NCI-H2107 treated with DMSO at 0.1 percent for 48 hours (cell line): Measurements from ENCODE around the gene CAD.
"Not testable (repeated sequence)": the region's sequence is repeated elsewhere in the genome, so short reads cannot be mapped to it uniquely, and the experiment has no call there.

ENCODE experiments used
- DNase-seq: peaks from one replicate; lab custom pipeline; 2025; ENCODE audit not compliant: unreplicated experiment; lab: John Stamatoyannopoulos, UW

Gene CAD

DNA sequence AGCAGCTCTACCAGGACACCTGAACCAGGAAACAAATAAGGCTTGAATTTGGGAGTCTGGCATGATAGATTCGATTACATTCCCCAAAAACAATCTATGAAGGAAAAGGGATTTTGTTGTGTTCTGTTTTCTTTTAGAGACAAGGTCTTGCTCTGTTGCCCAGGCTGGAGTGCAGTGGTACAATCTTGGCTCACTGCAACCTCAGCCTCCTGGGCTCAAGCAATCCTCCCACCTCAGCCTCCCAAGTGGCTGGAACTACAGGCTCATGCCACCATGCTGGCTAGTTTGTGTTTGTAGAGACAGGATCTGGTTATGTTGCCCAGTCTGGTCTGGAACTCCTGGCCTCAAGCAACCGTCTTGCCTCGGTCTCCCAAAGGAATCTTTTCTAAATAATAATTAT is 19.1 kb upstream of the CAD start:
- DNase-seq = not testable (repeated sequence)

DNA sequence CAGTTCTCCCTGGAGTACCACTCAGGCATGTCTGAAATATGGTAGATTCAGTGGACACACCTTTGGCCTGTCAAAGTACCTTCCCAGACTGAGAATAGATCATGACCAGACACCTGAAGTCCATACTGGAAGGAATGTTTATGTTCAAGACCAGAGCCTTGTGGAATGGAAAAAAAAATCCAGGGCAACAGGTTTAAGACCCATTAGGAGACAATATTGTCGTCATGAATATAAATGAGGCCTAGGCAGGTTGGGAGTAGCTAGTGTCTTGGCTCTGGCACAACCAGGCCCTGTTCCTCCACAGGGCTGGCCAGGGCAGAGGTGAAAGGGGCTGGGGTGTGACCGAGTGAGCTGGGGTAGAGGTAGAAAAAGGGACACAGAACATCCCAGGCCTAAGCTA is 18.5 kb upstream of the CAD start:
- no peak for DNase-seq

DNA sequence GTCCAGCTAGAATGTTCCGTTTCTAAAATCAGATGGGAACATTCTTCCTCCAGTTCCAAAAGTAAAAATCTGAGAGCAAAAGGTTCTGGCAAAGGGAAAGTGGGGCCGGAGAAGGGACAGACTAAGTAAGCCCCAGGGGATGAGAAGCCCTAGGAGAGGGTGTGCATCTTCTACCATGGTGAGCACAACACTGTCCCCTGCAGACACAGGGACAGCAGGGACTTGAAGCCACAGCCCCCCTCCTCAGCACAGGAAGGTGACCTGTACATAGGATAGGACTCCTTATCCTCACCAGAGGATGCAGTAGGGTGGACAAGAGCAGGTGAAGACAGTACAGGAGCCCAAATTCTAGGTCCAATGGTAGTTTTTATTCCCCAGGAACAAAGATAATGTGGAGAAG is 17.9 kb upstream of the CAD start:
- DNase-seq = no peak

DNA sequence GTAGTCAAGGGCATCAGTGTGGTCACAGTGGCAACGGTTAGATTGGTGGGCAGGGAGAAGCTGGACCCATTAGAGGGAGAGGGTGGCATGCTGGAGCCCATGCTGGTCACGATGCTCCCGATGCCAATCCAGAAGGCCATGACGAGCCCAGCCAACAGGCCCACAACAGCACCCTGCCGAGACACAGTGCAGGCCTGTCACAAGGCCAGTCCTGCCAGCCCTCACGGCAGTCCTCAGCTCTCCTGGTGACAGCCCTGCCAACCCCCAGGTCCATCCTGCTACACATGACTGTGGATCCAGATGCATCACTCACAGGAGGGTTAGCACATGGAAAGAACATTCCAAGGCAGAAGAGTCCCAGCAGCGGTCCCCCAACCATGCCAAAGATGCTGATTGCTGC is 15.5 kb upstream of the CAD start:
- DNase-seq = no peak

DNA sequence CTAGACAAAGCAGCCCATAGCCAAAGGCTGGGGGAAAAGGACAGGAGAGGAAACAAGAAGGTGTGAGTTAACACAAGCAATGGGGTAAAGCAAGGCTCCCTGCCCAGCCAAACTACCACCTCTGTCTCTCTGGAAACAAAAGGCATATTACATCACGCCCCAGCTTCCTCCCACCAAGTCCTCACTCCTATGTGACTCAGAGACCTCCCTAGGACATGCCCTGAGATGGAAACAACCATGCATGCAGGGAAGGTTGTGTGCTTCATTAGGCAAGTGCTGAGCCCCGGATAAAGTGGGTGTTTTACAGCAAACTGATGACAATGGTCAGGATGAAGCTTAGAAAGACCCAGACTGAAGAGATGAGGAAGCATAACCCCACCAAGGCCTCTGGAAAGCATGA is 14.3 kb upstream of the CAD start:
- DNase-seq = no peak

DNA sequence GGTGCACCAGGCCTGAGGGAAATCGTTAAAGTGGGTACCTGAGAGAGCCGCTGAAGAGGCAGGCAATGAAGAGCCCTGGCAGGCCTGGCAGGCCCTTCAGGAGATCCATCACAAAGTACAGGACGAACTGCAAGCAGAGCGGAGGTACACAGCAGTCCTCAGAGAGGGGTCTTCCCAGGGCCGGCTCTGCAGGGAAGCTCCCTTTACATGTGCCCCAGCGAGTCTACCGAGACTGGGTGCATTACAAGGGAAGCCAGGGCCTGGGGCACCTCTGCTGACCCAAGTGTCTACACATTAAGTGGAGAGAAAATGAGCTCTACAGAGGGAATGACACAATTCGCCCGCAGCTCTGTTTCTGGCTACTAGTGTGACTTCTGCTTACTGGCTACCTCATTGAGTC is 13.4 kb upstream of the CAD start:
- no peak for DNase-seq

DNA sequence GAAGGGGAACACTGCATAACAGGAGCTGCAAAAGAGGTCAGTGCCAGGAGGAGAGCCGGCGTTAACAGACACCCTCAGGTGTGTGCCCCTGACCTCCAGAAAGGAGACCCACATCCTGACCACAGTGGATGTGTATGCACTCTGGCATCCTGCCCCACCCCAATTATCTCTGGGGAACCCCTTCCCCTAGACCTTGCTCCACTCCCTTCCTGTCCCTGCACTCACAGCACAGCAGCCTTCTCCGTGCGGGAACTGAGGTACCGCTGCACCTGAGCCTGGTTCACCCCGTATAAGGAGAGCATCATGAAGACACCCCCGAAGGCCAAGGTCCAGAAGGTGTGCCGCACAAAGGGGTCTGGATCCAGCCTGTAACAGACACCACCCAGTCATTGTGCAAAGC is 12.6 kb upstream of the CAD start:
- no peak for DNase-seq

DNA sequence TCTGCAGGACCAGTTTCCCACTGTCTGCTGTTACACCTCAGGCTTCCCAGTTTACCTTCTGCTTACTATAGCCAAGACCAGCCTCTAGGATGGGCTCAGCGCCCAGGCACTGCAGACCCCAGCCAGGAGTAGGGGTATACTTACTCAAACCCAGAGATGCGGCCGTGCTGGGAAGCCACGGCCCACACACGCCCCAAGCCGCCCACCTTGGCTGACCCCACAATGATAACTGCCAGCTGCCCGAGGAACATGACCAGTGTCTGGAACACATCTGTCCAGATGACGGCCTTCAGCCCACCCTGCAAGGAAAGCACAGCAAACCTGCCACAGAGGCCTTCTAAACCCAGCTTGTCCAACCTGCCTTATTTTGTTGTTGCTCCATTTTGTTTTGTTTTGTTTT is 12.0 kb upstream of the CAD start:
- no peak for DNase-seq

DNA sequence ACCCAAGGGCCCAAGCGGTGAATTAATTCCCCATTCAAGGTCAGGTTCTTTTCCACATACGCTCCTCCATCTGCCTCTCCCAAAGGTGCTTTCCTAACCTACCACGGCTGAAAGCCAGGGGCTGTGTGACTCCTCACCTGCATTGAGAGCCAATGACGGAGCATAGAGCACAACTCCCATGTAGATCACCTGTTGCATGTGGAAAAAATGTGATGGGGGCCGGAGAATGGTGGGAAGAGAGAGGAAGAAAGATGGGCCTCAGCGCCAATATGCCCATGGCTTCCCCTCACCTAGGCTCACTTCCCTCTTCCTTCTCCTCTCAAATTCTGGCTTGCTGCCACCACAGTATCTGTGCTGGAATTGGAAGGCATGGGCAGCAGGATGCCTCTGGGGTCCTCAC is 10.8 kb upstream of the CAD start:
- no peak for DNase-seq

DNA sequence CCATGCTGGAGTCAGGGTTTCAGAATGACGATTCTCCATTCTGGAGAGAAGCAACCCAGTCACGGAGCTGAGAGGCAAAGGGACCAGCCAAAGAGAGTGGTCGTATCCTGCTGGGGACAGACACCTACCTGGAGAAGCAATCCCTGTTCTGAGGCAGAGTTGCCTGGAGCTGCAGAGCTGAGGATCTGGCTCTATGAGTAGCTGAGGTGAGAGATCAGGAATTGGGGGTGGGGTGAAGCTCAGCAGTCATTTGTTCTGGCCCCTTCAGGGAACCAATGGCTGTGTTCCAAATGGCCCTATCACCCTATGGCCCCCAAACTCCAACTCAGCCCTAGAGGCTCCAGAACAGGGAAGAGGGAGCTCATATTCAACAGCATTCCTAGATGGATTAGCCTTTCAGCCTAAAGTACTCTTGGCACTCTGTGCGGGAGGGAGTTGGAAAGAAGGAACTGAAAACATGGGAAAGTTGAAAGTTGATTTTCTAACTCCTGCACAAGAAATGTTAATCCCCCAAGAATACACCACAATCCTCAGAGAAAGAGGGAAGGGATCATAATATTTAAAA is 8.6 kb upstream of the CAD start:
- no peak for DNase-seq

DNA sequence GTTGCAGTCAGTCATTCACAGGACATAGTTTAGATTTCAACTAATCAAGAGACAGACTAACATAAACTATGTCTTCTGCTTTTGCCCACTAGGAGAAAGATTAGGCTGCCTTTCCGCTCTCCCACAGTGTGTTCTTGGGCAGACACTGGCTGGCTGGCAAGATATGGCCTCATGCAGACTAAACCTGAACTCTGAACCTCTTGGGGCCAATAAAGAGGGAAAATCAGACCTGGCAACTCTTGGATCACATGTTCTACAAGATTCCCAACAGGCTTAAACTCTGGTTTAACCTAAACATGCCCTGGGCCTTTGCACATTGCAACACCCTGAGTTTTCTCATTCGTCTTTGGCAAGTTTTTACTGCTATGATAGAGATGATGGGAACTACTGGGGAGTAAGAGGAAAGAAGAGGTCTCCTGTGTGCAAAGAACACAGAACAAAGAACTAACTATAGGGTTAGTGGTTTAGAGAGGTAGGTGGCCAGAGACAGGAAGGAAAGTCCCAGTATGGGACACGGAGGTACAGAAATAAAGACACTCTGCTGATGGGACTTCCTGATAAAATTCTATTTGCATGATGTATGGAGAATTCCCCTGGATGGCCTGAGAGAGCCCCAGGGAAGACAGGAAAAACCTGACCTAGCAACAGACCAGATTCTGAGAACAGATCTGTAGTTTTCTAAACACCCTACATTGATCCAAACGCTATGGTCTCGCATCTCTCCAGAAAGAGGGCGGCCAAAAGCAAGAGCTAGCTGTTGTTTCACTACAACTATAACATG is 7.4 kb upstream of the CAD start:
- no peak for DNase-seq

DNA sequence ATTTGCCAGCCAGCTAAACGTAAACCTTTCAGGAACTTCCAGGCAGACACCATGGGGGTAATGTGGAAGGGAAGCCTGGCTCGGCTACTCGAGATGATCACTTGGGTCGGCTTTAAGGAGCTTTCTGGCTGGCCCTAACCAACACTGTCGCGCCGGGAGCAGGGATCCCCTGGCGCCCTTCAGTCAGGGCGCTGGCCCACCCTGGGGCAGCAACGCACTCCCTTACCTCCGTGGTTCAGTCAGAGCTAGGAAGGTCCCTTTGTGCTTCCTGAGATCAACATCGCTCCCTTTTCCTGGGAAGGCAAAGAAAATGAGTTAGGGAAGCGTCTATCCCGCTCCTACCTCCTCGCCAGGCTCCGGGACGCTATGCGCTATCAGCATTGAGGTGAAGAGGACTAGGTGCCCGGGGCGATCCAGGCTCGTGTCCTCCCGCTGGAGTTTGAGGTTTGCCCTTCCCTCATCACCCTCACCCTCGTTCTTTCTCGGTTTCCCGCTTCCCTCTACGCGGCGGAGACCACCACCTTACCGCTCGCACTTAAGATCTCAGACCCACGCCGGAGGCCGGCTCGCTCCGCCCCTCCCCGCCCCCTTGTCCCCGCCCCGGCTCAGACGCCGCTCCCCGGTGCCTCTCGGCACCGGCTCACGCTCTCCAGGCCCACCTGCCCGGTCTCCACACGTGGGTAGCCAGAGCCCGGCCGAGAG is 5.8 kb upstream of the CAD start:
- no peak for DNase-seq

DNA sequence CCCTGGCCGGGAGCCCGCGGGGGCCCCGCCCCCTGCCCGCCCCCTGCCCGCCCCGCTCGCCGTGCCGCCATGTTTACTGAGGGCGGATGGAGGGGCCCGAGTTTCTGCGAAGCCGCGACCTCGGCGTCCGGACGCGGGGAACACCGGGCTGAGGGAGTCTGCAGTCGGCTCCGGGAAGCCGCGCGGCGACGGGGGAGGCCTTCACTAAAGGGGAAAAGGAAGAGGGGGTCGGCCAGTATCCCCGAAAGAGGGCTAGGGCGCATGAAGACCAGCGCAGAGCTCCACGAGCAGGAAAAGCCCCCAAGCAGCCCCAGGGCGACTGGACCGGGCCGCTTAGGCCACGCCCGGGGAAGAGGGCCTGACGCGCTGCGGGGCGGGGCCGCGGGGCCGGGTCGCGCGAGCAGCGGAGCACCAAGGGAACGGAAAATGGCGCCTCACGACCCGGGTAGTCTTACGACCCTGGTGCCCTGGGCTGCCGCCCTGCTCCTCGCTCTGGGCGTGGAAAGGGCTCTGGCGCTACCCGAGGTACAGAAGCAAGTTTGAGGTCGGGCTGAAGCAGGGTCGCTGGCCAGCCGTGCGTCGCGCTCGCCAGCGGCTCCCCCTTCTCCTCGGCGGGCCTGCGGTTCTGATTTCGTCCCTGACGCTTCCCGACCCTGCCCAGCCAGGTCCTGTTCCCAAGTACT is 5.1 kb upstream of the CAD start, which contains the start of the genes ATRAID and SLC5A6:
Gene ATRAID, plus strand, starts transcription at position 99 of the 683 bp plus-strand sequence. Its CDS starts 328 bp downstream, at position 427.
Gene SLC5A6, minus strand, starts transcription at position 326 of the 683 bp plus-strand sequence. CDS start 4,618 bp downstream, outside the sequence.
- peak; percentile 41 for DNase-seq

DNA sequence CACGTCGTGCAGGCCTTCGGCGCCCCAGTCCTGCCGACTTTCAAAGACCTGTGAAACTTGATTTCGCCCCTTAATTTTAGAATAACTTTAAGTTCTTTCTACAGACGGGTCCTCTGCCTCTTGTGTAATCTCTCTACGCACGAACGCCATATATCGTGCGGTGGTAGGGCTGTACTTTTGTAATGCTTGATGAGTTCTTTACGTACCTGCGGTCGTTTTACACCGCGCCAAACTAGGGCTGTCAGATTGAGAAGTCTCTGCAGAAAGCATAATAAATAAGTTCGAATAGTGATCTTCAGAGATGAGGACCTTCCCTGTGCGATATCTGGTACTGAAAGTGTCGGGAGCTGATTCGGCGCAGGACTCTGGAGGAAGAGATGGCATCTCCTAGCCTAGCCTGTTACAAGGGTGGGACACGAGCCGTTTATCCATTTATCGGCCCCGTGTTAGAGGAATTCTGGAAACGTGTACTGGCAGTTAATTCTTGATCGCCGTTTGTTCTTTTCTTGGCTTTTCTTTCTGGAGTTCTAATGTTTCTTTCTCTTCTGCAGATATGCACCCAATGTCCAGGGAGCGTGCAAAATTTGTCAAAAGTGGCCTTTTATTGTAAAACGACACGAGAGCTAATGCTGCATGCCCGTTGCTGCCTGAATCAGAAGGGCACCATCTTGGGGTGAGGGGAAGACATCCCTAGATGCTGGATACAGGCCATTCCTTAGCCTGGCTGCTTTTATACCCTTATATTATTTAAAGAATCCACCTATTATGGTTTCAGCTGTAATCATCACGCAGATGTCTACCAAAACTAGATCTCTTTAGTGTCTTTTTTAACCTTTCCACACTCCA is 4.3 kb upstream of the CAD start:
- DNase-seq = no peak

DNA sequence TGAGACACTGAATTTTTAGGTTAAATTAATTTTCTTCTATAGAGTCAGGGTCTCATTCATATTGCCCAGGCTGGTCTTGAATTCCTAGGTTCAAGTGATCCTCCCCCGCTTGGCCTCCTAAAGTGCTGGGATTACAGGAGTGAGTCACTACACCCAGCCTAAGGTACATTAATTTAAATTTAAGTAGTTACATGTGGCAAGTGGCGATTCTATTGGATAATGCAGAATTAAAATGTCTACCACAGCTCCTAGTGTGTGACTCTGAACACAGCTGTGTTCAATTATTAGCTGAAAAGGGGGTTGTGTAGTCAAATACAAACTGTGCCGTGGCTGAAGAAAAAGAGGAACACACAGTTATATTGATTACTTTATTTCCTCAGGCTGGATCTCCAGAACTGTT is 2.2 kb upstream of the CAD start:
- no peak for DNase-seq

DNA sequence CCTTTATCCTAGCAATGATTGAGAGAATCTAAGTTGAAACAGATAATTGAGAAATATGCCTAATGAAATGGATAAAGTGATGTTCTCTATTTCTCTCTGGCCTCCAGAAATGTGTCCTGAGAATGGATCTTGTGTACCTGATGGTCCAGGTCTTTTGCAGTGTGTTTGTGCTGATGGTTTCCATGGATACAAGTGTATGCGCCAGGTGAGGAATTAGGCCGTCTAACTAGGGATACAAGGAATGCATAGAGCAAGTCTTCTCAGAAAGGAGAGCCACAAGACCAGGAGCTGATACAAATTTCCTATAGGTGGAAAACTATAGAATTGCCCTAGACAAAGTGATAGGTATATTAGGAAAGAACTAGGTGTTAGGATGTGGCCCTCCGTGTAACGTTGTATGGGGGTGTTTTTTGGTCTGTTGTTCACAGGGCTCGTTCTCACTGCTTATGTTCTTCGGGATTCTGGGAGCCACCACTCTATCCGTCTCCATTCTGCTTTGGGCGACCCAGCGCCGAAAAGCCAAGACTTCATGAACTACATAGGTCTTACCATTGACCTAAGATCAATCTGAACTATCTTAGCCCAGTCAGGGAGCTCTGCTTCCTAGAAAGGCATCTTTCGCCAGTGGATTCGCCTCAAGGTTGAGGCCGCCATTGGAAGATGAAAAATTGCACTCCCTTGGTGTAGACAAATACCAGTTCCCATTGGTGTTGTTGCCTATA is 592 bp upstream of the CAD start:
- DNase-seq = no peak

DNA sequence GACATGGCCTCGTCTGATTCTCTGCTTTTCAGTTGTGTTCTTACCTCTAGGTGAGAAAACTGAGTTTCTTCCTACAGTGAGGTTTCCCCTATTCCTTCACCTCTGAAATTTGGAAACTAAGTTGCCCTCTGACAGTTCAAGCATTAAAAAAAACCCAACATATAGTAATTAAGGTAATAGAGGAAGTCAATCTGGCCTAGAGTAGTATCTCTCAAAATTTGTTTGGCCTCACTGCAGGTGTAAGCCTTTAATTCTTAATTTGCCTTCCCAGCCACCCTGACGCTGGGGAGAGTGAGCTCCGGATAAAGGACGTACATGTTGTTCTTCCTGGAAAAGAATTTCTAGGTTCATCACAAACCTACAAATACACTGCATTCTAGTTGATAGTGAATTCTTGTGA is 1.4 kb downstream of the CAD start:
- DNase-seq = no peak

DNA sequence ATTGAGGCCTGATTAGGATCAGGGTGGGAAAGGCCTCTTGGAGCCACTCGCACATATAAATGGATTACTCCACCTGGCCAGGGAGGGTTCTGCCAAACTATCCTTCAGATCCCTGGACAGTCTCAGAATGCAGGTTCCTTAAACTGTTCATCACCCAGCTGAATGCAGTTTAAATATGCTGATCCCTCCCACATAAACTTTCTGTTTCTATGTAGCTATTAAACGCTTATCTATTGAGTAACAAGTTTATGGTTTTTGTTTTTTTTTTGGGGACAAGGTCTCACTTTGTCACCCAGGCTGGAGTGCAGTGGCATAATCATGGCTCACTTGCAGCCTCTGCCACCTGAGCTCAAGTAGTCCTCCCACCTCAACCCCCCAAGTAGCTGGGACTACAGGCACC is 1.9 kb downstream of the CAD start:
- no peak for DNase-seq

DNA sequence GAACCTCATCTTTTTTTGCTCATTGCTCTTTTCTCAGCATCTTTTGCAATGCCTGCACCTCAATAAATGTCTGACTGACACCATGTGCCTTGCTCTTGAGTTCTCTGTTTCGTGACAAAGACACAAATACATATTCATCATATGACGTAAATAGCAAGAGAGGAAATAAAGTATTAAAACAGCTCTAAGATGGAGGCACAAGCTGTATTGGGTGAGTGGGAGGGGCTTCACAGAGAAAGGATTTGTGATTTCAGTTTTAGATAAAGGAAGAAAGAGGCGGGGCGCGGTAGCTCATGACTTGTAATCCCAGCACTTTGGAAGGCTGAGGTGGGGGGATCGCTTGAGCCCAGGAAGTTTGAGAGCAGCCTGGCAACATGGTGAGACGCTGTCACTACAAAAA is 2.9 kb downstream of the CAD start:
- DNase-seq = no peak

DNA sequence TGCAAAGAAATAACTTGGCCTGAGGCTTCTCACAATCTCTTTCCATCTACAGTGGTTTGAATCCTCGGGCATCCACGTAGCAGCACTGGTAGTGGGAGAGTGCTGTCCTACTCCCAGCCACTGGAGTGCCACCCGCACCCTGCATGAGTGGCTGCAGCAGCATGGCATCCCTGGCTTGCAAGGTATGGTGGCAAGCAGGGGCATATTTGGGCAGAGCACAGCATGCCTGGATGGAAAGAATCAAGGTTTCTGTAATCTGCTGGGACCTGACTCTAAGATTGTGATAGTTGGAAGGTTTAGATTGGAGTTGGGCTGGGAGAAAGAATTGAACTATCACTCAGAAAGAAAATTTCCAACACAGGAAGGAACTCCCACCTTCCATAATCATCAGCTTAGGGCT is 4.0 kb downstream of the CAD start:
- DNase-seq = no peak
